GM19397 (cell line): Measurements from ENCODE around the gene CBY2.

Source experiments
- ATAC-seq: cut with Tn5 transposase; IDR thresholded peaks from one replicate; pipeline ENCODE4 v1.9.1; 2021; ENCODE audit warnings: mild to moderate bottlenecking, moderate library complexity; ENCODE audit not compliant: unreplicated experiment

CBY2 gene

GRCh38 chr13:45700971-45701900 lies 884 bp upstream of the CBY2 start:
- peak; percentile 55 for ATAC-seq

GRCh38 chr13:45702869-45703391 lies 810 bp downstream of the CBY2 start:
- no peak for ATAC-seq

- ATAC-seq: no peak
These were observed 2.2 kb downstream of the CBY2 start for GRCh38 chr13:45704211-45704739.

- ATAC-seq: no peak
These were observed 3.0 kb downstream of the CBY2 start for GRCh38 chr13:45704854-45705695.

- ATAC-seq: peak; percentile 45
These were observed 3.8 kb downstream of the CBY2 start for GRCh38 chr13:45705918-45706317.

- no peak for ATAC-seq
These were observed 5.5 kb downstream of the CBY2 start for GRCh38 chr13:45707516-45708100.

GRCh38 chr13:45711951-45712350 lies 9.8 kb downstream of the CBY2 start:
- no peak for ATAC-seq

GRCh38 chr13:45713106-45713690 lies 11.1 kb downstream of the CBY2 start:
- ATAC-seq: no peak

- ATAC-seq: no peak
These were observed 11.6 kb downstream of the CBY2 start for GRCh38 chr13:45713721-45714120.

GRCh38 chr13:45714170-45714569 lies 12.1 kb downstream of the CBY2 start:
- no peak for ATAC-seq

- ATAC-seq: no peak
These were observed 13.2 kb downstream of the CBY2 start for GRCh38 chr13:45715351-45715750.

GRCh38 chr13:45717349-45717748 lies 15.2 kb downstream of the CBY2 start:
- ATAC-seq: no peak

GRCh38 chr13:45718063-45718462 lies 15.9 kb downstream of the CBY2 start:
- ATAC-seq: no peak

- ATAC-seq: no peak
These were observed 16.9 kb downstream of the CBY2 start for GRCh38 chr13:45718992-45719391.

- ATAC-seq: no peak
These were observed 19.1 kb downstream of the CBY2 start for GRCh38 chr13:45721203-45721731.

GRCh38 chr13:45723798-45724197 lies 21.7 kb downstream of the CBY2 start:
- no peak for ATAC-seq

- ATAC-seq: no peak
These were observed 26.6 kb downstream of the CBY2 start for GRCh38 chr13:45728759-45729158.

- ATAC-seq: no peak
These were observed 29.3 kb downstream of the CBY2 start for GRCh38 chr13:45731455-45731854.

GRCh38 chr13:45732916-45733315 lies 30.8 kb downstream of the CBY2 start:
- ATAC-seq: no peak

GRCh38 chr13:45733361-45733760 lies 31.2 kb downstream of the CBY2 start:
- ATAC-seq: no peak
